ENCODE data around the gene FRS2.

DNA sequence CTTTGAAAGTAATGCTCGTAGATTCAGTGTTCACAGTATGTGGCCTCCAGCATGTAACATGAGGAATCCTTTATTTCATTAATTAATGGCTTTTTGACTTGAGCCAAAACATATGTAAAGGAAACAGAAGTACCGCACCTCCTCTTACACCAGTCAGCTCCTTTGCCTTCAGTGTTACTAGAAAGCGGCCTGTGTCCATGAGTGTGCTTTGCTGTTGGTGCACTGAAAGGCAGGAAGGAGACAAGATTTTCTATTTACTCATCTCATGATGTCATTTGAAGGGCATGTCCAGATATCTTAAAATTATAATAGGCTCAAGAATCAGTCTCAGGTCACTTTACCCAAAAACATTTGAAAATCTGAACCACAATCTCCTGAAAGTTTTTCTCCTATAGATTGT is 105.2 kb downstream of the FRS2 start:
- TF ChIP-seq CTCF (IDR thresholded peaks at IDR 0.05) = no peak
- TF ChIP-seq POLR2AphosphoS5 (IDR thresholded peaks at IDR 0.05) = no peak
